ENCODE data around the gene MYOG.

MYOG gene

DNA sequence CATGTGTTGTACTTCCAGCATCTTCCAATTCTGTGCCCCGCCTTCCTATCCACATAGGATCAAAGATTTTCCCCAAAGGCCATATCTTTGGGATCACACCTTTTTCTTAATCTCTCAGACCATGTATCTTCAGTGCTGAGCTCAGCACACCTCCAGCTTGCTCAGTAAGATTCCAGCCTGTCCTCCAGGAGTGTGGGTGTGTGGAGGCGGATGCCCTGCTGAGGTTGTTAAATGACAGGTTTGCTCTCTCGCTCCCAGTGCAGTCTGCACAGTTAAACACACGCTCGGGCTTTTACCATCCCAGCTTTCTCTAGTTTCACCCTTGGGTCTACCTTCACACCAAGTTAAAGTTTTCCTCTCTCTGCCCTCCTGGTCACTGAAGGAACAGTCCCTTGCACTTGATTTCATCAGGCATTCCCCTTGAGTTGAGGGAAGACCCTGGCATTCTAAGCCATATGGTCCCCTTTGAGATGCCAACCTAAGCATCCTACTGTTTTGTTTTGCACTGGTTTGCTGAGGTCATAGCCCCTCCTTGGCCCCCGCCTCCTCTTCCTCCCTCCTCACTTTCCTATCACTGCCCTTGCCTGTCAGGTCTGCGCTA, 13.7 kb downstream of the MYOG start:
- no peak for DNase-seq (ENCODE audit: low spot score)

DNA sequence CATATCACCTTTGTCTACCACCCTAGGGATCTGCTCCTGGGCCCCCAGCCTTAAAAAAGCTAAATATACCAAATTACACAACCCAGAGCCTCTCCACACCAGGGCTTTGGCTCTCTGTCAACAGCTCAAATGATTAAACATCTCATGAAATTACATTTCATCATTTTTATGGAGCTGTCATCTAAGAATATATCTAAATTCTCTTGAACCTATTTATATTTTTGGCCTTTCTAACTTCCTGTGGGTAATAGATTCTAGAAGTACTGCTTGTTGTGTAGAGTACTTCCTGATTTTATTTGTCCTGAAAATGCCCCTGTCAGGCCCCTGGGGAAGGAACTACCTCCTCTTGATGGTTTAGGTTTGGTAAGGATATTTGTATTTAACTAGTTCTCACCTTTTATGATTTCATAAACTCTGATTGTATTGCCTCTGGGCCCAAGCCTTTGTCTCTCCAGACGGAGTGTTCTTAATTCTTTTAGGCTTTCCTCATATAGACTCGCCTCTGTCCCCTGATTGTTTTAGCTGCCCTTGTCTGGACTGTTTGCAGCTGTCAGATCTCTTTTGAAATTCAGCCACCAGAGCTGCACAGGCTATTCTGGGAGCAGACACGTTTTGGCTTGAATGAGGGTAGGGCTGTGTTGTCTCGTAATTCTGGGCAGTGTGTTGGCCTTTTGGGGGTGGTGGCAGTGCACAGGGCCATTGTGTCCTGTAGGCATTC, 16.6 kb downstream of the MYOG start:
- DNase-seq (ENCODE audit: low spot score), result peak; percentile 70

DNA sequence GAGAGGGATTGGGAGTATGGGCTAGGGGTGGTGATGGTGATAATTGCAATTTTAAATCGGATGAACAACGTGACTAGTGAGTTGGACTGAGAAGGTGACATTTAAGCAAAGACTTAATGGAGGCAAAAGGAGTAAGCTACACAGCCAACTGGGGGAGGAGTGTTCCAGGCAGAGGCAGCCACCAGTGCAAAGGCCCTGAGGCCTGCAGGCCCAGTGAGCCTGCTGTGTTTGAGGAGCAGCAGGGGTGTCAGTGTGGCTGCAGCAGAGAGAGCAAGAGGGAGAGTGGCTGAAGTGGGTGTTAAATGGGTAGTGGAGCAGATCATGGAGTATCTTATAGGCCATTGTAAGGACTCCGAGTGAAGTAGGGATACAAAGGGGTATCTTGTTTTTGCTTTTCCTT, 18.8 kb downstream of the MYOG start:
- DNase-seq (ENCODE audit: low spot score), result no peak

DNA sequence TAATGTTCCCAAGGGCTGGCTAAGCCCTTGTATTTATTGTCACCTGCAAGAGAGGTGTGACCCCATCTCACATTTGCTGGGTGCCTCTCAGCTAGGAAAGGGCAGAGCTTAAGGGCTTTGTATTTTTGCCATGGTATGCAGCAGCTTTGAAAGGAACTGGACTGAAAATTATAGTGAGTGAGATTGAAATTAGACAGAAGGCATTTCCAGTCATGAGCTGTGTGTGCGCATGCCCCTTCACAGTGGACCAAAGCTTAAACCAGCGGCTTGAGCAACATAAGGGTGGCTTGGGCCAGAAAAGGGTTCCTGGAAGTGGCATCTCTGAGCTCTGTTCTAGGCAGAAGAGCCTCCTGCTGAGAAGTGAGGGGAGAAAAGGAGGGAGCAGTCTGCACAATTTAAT, 19.8 kb downstream of the MYOG start:
- DNase-seq (ENCODE audit: low spot score), result no peak

DNA sequence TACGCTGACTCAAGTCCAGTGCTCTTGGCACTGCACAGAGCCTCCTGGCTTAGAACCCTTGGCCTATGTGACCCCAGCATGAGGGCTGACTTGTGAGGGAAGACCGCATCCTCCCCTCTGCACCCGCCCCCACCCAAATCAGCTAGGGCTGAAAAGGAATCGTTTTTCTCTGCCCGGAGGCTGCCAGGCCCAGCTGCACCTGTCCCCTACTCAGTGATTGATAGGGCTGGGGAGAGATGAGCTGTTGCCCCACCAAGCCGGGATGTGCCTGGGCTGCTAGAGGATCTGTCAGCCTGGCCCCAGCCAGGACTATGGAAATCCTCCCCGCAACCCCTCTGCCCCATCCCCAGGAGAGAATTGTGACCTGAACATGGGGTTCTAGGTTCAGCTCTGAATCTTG, 20.6 kb downstream of the MYOG start:
- DNase-seq (ENCODE audit: low spot score), result no peak

DNA sequence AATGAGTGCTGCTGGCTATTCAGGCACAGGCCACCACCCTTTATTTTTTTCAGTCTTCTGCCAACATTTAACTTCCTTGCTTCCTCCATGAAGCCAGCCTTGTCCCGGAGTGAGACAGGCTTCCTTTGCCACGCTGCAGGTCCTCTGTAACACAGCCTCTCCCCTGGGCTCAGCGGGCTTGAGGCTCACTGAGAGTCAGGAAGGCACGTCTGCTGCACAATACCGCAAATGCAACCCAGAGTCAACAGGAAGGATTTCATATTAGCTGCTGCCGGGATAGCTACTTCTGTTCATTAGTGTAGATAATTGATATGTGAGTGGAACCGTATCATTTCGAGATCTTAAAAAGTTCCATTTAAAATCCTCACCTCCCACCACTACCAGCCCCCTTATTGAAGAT, 22.5 kb downstream of the MYOG start:
- no peak for DNase-seq (ENCODE audit: low spot score)

DNA sequence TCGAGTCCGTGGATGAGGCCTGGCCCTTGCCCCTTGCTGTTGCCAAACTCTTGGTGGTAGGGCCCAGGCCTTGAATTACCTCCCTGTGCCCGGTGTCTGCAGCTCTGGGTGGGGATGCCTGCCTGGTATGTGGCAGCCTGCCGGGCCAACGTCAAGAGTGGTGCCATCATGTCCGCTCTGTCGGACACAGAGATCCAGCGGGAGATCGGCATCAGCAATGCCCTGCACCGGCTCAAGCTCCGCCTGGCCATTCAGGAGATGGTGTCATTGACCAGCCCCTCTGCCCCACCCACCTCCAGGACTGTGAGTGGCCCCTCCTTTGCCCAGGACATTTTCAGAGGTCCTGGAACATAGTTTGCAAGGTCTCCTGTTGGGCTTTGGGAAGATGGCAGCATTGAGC, 25.7 kb downstream of the MYOG start:
- DNase-seq (ENCODE audit: low spot score), result no peak

DNA sequence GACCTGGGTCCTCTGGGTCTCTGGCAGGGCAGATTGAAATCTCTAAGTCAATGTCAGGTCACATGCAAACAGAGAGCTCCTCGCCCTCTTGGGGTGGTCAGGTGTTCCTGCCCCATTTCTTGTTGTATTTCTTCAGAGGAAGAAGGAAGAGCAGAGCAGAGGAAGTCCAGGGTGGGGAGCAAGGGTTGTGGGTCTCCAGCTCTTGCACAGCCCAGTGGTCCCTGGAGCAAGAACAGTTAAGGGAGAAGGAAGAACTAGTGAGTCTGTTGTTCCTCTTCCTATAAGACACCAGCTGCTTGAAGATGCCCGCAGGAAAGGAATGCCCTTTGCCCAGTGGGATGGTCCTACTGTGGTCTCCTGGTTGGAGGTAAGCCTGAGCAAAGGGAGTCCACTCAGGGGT, 26.3 kb downstream of the MYOG start:
- no peak for DNase-seq (ENCODE audit: low spot score)

DNA sequence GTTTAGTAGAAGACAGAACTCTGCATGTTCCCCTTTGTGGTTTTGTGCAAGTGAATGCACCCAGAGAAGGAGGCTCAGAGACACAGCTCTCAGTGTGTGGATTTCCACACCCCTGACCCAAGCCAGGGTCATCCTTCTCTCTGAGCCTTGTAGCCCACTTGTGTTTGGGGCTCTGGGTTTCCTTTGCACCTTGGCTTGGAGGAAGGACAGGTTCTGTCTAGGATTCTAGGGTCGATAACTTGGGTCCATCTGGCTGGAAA, 27.2 kb downstream of the MYOG start:
- peak; percentile 35 for DNase-seq (ENCODE audit: low spot score)

DNA sequence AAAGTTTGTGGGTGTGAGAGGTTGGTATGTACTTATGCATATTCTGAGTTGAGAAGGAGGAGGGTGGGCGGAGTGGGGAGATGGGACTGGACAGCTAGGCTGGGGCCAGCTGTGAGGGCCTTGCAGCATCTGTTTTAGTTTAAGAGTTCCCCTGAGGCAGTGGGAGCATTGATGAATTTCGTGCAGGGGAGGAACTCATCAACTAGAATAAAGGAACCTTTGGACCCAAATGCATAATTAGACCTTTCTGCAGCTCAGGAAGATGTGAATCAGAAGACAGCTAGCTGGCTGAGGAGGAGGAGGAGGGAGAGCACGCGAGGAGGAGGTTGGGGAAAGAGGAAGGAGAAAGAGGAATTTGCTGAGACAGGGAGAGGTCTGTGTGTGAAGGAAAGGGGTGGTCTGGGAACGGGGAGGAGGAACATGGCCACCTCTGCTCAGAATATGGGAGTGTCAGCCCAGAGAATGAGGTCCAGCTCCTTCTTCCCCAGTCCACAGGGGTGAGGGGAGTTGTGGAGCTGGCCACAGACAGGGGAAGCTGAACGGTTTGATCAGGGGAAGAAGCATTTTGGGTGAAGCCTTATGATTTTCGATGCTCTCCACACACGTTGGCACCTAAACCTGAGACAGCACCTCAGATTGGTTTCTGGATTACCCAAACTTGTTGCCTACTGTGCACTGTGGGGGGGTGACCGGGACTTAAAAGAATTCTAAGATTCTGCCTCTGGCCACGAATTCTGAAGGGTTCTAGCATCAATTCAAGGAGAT, 27.7 kb downstream of the MYOG start:
- peak; percentile 55 for DNase-seq (ENCODE audit: low spot score)

DNA sequence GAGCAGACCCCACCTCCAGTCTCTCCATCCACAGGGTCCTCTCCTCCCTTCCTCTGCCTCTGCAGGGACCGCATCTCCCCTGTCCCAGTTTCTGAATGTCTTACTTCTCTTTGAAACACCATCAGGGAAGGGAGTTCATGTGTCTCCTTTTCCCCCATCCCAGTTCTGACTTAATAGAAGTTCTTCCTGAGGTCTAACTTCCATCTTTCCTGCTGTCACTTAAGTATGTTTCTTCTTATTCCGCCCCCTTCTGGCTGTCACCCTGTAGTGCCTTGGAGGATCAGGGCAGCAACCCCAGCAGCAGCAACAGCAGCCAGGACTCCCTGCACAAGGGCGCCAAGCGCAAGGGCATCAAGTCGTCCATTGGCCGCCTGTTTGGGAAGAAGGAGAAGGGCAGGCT, 29.3 kb downstream of the MYOG start:
- no peak for DNase-seq (ENCODE audit: low spot score)

DNA sequence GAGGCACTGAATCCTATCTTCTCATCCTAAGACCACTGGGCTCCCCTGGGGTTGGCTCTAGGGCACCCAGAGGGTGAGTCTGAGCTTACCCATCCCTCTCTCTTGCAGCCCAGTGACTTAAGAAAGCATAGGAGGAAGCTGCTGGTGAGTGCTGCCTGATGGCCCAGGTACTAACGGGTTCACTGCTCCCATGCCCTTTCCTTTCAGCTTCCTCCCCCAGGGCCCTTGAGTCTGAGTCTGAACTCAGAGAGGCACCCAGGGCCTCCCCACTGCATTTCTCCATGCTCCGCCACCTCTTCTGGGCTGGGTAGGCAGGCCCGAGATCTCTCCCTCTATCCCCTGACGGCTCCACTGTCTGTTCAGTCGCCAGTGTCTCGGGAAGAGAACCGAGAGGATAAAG, 29.8 kb downstream of the MYOG start:
- DNase-seq (ENCODE audit: low spot score), result no peak

DNA sequence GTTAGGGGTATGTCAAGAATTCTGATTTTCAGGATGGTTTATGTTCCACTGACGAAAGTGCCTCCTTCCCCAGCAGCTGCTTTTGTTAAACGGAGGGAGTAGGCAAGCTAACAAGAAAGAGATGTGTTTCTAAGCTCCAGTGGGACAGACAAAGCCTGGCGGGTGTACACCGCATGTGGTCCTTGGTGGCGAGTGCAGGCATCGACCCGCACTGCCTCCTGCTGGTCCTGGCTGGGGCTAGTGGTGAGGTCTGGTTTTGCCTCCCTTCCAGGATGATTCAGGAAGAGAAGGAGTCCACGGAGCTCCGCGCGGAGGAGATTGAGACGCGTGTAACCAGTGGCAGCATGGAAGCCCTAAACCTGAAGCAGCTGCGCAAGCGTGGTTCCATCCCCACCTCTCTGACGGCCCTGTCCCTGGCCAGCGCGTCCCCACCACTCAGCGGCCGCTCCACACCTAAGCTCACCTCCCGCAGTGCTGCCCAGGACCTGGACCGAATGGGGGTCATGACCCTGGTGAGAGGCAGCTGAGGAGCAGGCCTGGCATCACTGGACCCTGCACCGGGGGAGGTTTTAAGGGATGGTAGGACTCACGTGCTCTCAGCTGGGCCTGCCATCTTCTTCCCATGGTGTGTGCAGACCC, 30.5 kb downstream of the MYOG start:
- DNase-seq (ENCODE audit: low spot score), result no peak

DNA sequence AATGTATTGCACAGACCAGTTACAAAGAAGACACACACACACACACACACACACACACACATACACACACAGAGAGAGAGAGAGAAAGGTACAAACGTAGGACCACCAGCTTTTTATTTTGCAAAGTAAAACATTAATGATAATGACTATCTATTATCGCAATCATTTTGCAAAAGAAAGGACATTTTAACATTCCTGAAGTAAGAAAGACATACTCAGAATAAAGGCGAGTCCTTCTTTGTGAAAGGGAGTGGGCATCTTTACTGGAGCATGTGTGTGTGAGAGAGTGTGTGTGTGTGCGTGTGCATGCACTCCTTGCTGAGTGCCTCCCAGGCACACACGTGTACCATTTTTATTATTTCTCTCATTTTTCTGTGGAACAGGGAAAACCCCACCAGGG, 31.2 kb downstream of the MYOG start:
- DNase-seq (ENCODE audit: low spot score), result no peak

DNA sequence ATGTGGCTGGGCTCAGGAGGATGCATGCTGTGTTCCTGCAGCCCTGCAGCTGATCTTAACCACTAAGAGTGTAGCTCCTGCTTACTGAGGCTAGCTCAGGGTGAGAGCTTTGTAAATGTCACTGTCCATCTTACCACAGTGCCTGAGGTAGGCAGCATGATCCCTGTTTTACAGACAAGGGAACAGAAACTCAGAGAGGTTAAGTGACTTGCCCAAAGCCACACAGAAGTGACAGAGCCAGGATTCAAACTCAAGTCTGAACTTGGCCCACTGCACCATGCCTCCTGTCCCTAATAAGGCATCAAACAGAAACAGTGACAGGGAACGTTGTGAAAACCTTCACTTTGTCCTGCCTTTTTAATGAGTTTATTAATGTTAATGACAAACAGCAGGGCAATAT, 31.6 kb downstream of the MYOG start:
- DNase-seq (ENCODE audit: low spot score), result no peak

DNA sequence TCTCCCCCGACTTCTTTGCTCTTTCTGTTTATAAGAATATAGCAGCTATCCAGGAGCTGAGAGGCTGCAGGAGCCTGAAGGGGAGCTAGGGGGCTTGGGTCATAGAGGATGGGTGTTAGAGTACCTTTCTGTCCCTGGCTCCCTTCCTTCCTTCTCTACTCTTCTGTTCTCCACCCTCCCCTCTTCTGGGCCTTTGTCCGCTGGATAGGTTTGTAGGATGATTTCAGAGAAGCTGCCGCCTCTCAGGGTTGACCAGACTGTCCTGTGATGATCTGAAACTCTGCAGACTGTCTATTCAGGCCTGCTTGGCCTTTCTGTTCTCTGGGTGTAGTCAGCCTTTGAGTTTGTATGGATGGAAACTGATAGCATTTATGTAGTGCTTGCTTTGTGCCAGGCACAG, 33.2 kb downstream of the MYOG start:
- no peak for DNase-seq (ENCODE audit: low spot score)

DNA sequence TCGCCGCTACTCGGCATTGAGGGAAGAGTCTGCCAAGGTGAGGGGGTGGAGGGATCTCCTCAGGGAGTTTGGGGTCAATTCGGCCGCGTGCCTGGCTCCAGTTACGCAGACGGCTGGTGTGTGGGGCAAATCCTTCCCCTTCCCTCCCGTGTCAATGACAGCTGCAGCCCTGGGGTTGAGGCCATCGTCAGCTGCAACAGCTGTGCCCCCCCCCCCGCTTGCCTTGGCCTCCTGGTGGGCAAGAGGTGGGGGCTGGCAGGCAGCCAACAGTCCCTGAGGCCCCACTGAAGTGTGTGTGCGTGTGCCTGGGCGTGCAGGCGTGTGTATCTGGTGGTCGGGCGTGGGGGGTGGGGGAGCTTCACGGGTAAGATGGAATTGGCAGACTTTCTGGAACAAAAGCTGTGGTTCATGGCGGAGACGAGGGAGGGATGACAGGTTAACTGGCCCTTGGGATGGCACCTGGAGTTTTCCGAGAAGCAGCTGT, 33.9 kb downstream of the MYOG start:
- no peak for DNase-seq (ENCODE audit: low spot score)

DNA sequence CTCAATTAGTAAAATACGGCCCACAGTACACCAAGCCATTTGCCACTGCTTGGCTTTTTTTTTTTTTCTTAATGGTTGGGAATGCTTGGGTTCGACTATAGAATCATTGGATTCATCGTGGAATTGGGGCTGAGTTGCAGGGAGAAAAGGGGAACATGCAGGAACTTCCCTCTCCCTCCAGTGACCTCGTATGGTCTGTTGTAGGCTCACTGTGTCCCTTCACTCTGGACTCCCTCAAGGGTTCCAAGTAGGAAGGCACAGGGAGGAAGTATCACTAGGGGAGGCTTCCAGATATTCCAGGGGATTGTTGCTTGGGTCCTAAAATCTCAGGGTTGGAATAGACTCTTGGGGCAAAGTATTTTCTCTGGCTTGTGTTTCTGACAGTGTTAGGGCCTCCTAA, 35.0 kb downstream of the MYOG start:
- DNase-seq (ENCODE audit: low spot score), result no peak

DNA sequence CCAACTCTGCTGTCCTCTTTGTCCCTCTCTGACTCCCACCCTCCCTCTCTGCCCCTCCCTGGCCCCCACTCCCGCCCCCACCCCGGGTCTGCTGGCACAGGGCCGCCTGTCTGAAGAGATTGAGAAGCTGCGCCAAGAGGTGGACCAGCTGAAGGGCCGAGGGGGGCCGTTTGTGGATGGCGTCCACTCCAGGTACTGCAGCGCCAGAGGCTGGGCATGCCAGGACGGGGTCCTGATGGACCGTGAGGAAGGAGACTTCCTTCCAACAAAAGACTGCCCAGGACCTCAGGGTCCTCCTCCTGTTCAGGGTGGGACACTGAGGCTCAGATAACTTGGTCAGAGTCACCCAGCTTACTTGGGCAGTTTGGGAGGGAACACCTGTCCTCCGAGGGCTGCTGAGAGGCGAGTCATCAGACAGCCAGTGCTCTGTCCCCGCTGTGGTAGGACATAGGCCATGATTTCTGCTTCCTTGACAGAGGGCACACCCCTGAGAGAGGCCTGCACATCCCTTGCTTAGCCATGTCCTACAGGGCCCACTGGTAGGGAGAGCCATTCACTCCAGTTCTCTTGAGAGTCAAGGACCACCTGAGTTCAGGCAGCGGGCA, 36.1 kb downstream of the MYOG start:
- no peak for DNase-seq (ENCODE audit: low spot score)

DNA sequence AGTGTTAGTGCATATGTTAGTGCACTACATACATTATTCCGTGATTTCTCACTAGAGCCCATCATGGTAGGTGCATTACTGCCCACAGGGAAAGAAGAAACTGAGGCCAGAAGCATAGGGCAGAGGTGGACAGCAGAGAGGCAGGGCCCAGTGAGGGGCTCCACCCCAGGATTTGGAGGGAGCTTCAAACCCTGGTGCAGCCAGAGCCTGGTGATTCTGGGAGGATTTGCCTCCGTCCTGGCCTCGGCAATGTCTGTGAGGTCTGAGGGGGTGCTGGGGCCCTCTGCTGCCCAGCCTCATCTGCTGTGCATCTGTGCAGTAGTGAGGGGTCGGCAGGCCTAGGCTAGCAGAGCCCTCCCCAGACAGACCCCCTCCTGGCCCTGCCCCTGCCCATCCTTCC, 36.7 kb downstream of the MYOG start:
- DNase-seq (ENCODE audit: low spot score), result no peak

DNA sequence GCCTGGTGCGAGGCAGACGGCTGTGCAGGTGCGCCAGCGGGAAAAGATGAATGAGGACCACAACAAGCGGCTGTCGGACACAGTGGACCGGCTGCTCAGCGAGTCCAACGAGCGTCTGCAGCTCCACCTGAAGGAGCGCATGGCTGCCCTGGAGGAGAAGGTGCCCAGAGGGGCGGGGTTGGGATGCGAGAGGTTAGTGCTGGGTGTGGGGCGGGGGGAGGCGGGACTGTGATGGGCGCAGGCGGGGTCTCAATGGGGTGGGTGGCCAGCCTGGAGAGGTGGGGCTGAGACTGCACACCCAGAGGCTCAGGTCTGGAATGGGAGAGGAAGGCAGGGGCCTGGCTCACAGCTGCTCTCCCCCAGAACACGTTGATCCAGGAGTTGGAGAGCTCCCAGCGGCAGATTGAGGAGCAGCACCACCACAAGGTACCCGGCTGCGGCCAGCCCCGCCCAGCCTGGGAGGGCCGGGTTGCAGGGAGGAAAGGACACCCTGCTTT, 37.2 kb downstream of the MYOG start:
- DNase-seq (ENCODE audit: low spot score), result no peak

DNA sequence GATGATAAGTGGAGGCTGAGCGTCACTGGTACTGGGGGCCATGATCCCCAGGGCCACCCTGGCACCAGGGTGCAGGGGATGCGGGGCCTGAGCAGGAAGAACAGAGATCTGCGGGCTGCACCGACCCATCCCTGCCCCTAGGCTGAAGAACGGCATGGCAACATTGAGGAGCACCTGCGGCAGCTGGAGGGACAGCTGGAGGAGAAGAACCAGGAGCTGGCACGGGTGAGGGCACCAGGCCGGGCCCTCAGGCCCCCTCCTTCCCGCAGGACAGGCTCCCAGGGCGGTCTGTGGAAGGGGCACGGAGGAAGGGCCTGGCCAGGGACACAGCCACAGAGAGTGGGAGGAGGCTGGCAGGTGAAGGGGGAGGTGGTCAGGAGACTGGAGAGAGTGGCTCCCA, 37.7 kb downstream of the MYOG start:
- no peak for DNase-seq (ENCODE audit: low spot score)

Data from pons (tissue), 1 donor.